Neural crest cell (in vitro differentiated cells): ENCODE data around the gene ZNF333. TPM values are rescaled to one million over a fixed set of nuclear protein-coding genes. Genes with fewer than 3 reads are reported as not detected.

ENCODE experiments used
- DNase-seq: peaks from one replicate; pipeline ENCODE4 v3.0.0; 2021; ENCODE audit warnings: low read depth, mixed read lengths, low spot score
- H3K27ac Mint-ChIP-seq: one replicate; pipeline ENCODE4 v1.8.0; 2021; ENCODE audit warnings: mild to moderate bottlenecking, mixed read lengths; ENCODE audit not compliant: unreplicated experiment
- H3K27me3 Mint-ChIP-seq: 2 replicates; pipeline ENCODE4 v1.8.0; 2021; ENCODE audit warnings: low read depth, mild to moderate bottlenecking, mixed read lengths
- H3K36me3 Mint-ChIP-seq: 2 replicates; pipeline ENCODE4 v1.8.0; 2021; ENCODE audit warnings: low read depth, mild to moderate bottlenecking, mixed read lengths
- H3K4me1 Mint-ChIP-seq: 2 replicates; pipeline ENCODE4 v1.8.0; 2021; ENCODE audit warnings: mixed read lengths
- H3K4me3 Mint-ChIP-seq: one replicate; pipeline ENCODE4 v1.8.0; 2021; ENCODE audit warnings: mild to moderate bottlenecking, mixed read lengths
- H3K9me3 Mint-ChIP-seq: 2 replicates; pipeline ENCODE4 v1.8.0; 2021; ENCODE audit warnings: mixed read lengths
- CTCF ChIP-seq: fragments of 200-600 bp; sonication (generic); conservative IDR thresholded peaks from 2 replicates; pipeline ENCODE4 v1.5.0; 2021; ENCODE audit warnings: antibody characterized with exemption, mild to moderate bottlenecking
- total RNA-seq: library from RNA; stranded (reverse); gene quantifications from 2 replicates; pipeline ENCODE4 v1.2.1, GENCODE V29; 2021

The ZNF333 gene
- total RNA-seq, 1 donor from 2014 or later: 27.8 TPM

GRCh38 chr19:14731200-14731599, 41.4 kb downstream of the ZNF333 start:
- H3K36me3 Mint-ChIP-seq: peaks cover 10% of the 10 kb centered on the region
- H3K4me1 Mint-ChIP-seq: no peaks in the 10 kb centered on the region
- DNase-seq: no peak
- H3K9me3 Mint-ChIP-seq: peaks cover 19% of the 10 kb centered on the region
- H3K27me3 Mint-ChIP-seq: peaks cover 40% of the 10 kb centered on the region
- no peak overlapping the region for H3K4me3 Mint-ChIP-seq
- no peak for TF ChIP-seq CTCF
- no peak overlapping the region for H3K27ac Mint-ChIP-seq

- peaks cover 4% of the 10 kb centered on the region for H3K36me3 Mint-ChIP-seq
- H3K4me1 Mint-ChIP-seq: no peaks in the 10 kb centered on the region
- TF ChIP-seq CTCF: no peak
Measured at GRCh38 chr19:14732510-14732909, 42.7 kb downstream of the ZNF333 start.

GRCh38 chr19:14733574-14733973, 43.7 kb downstream of the ZNF333 start:
- TF ChIP-seq CTCF: no peak
- Mint-ChIP-seq H3K4me3 (no peak overlapping the region), H3K4me1 (no peaks in the 10 kb centered on the region), H3K9me3 (peaks cover 8% of the 10 kb centered on the region), H3K27me3 (peaks cover 40% of the 10 kb centered on the region), H3K36me3 (no peaks in the 10 kb centered on the region), H3K27ac (no peak overlapping the region)
- DNase-seq: no peak

More at GRCh38 chr19:14732510-14732909, 42.7 kb downstream of the ZNF333 start:
- Mint-ChIP-seq H3K4me3 (no peak overlapping the region), H3K27ac (no peak overlapping the region), H3K27me3 (peaks cover 36% of the 10 kb centered on the region), H3K9me3 (peaks cover 13% of the 10 kb centered on the region)
- no peak for DNase-seq

GRCh38 chr19:14735915-14736314, 46.1 kb downstream of the ZNF333 start:
- Mint-ChIP-seq H3K27ac (no peak overlapping the region), H3K4me3 (no peak overlapping the region), H3K36me3 (no peaks in the 10 kb centered on the region), H3K4me1 (no peaks in the 10 kb centered on the region), H3K27me3 (peaks cover 36% of the 10 kb centered on the region), H3K9me3 (peaks cover 6% of the 10 kb centered on the region)
- no peak for DNase-seq
- no peak for TF ChIP-seq CTCF

GRCh38 chr19:14746886-14747285, 57.0 kb downstream of the ZNF333 start:
- no peaks in the 10 kb centered on the region for H3K4me1 Mint-ChIP-seq
- H3K27me3 Mint-ChIP-seq: peaks cover 5% of the 10 kb centered on the region
- no peak overlapping the region for H3K4me3 Mint-ChIP-seq
- no peak for DNase-seq
- H3K36me3 Mint-ChIP-seq: no peaks in the 10 kb centered on the region
- no peak overlapping the region for H3K27ac Mint-ChIP-seq
- peaks cover 2% of the 10 kb centered on the region for H3K9me3 Mint-ChIP-seq
- no peak for TF ChIP-seq CTCF

- no peak for DNase-seq
- no peak for TF ChIP-seq CTCF
- no peak overlapping the region for H3K27ac Mint-ChIP-seq
- H3K4me3 Mint-ChIP-seq: no peak overlapping the region
- no peaks in the 10 kb centered on the region for H3K4me1 Mint-ChIP-seq
- H3K36me3 Mint-ChIP-seq: no peaks in the 10 kb centered on the region
- no peaks in the 10 kb centered on the region for H3K9me3 Mint-ChIP-seq
- H3K27me3 Mint-ChIP-seq: peaks cover 5% of the 10 kb centered on the region
Measured at GRCh38 chr19:14748601-14749000, 58.8 kb downstream of the ZNF333 start.
